Ureter (tissue), 1 donor: ENCODE measurements around the gene SLC7A5. TPM values are rescaled to one million over a fixed set of nuclear protein-coding genes. Genes with fewer than 3 reads are reported as not detected.

ENCODE experiments used
- DNase-seq: peaks from one replicate; pipeline ENCODE4 v3.0.0-alpha.2; 2020; ENCODE audit warnings: low spot score
- total RNA-seq: library from RNA; stranded (reverse); gene quantifications from one replicate; pipeline ENCODE4 v1.2.4, GENCODE V29; 2023
- donor health status: DM: yes; HTN: yes; CAD: no.

SLC7A5 gene
- total RNA-seq, 1 donor from 2014 or later = 91.8 TPM

- no peak for DNase-seq
Observed at GRCh38 chr16:87846705-87847466, 22.4 kb downstream of the SLC7A5 start.

GRCh38 chr16:87845807-87846619 lies 23.3 kb downstream of the SLC7A5 start:
- no peak for DNase-seq

DNA sequence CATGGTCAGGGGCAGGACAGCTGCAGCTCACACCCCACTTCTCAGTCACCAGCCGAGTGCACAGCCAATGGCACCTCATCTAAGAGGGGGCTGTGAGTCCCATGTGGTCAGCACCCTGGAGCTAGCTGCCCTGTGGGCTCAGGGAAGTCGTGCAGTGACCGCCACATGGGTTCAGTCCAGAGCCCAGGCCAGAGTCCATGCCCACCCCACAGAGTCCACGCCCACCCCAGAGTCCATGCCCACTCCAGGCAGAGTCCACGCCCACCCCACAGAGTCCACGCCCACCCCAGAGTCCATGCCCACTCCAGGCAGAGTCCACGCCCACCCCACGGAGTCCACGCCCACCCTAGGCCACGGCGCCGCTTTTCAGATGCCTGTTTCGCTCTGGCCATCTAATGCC lies 24.1 kb downstream of the SLC7A5 start:
- no peak for DNase-seq

- no peak for DNase-seq
Observed at GRCh38 chr16:87844809-87845208, 24.5 kb downstream of the SLC7A5 start.

DNA sequence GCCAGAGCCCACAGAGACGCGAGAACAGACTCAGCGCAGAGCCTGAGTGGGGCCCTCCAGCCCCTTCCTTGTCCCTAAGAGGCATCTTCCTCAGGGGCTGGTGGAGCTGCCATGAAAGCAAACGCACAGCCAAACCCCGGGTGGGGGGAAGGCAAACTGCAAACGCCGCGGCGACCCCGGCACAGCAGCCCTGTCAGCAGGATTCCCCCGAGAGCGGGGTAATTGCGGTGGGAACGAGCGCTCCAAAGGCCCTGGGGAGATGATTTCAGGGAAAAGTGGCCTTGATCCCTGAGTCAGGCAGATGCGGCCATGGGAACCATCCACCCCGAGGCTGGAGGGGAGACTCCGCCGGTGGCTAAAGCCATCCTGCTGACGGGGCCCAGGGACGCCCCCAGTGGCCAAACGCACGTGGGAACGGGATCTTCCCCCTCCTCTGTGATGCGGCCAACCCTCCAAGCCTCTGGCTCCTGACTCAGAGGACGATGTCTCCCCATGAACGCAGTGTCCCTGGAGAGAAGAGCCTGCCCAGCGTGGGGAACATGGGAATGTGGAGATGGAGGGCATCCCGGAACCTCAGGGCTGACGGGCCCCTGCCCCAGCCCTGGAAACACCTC lies 25.1 kb downstream of the SLC7A5 start:
- DNase-seq = no peak

GRCh38 chr16:87843678-87844105 lies 25.6 kb downstream of the SLC7A5 start:
- no peak for DNase-seq

DNA sequence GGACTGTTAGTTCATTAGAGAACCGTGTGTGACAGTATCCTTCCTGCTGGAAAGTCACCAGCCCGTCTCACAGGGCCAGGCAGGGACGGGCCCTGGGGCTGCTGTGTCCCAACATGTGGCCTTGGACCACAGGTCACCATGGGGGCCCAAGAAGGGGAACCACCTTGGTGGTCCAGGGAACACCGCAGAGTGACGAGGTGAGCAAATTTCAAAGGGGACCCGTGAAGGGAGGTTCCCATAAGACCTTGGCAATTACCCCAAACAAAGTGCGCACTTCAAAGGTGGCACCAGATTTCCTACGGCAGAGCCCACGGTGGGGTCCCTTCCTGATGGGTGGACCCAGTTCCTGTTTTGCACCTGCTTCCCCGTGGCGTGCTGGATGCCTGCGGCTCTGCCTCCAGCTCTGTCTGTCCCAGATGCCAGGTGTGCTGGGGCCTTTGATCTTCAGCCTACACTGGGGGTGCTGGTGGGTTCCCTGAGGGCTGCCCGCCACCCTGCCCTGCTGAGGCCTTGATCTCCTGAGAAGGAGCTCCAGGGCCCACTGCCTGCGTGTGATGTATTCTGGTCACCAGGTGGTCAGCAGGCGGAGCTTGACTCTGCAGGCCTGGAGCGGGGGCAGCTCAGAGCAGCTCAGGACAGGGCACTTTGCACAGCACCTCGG lies 27.0 kb downstream of the SLC7A5 start:
- DNase-seq = no peak

- DNase-seq = no peak
Observed at GRCh38 chr16:87841340-87842208, 27.7 kb downstream of the SLC7A5 start.

DNA sequence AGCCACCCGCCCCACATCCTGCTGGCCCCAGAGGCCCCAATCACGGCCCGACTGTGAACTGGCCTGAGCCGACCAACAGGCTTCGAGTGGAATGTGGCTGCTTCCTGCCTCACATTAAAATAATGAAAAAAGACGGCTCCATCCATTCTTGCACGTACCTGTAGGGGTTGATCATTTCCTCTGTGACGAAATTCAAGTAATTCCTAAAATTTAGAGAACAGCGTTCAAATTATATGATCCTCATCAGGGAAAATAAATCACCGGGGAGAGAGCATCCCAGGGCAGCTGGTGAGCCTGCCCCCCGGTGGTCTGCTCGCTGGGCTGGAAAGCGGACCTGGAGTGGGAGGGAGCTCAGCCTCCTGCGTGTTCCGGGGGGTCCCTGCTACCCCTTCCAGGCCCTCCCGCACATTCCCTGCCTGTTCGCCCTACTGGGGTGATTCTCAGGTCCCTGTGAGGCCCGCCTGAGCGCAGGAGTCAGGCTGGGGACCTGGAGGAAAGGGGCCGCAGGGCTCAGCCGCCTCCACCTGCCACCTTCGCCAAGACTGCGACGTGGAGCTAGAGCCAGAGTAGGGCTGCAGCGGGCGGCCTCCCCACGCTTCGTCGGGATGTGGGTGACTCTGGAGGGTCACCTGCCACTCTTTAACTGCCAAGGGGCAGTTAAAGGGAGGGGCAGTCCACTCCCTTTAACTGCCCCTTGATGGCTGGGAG lies 28.9 kb downstream of the SLC7A5 start:
- DNase-seq = no peak

- DNase-seq = no peak
Observed at GRCh38 chr16:87839542-87840270, 29.6 kb downstream of the SLC7A5 start.

DNA sequence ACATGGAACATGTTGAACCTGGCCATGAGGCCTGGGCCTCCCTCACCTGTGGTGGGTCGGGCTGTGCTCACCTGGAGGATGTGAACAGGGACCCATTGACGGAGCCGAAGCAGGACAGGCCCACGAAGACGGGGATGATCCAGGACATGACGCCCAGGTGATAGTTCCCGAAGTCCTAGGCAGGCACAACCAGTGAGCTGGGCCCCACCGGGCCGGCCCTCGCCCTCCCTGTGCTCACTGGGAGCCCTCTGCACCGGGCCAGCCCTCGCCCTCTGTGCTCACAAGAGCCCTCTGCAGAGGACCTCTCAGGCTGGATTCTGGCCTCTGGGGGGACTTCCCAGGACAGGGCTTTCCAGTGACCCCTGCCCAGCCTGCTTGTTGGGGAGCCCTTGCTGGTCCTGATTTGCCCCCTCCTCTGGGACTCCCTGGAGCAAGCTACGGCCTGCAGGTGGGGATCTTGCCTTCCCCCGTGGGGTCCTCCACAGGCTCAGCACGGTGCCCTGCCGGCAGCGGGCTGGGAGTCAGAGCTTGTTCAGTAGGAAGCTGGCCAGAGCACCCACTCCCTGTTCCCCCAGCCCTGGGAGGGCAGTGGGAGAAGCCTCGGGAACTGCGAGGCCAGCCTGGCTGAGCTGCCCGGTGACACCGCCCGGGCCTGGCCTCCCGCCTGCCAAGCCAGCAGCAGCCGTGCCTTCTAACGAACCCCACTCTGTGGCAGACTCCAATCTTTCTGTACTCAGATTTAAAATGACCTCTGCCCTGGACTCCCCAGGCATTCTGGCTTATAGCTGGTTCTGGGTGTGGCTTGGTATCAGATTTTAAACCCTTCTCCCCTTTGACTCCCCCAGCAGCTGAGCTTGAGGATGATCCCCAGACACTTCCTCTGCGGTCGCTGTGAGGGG lies 30.4 kb downstream of the SLC7A5 start:
- no peak for DNase-seq

DNA sequence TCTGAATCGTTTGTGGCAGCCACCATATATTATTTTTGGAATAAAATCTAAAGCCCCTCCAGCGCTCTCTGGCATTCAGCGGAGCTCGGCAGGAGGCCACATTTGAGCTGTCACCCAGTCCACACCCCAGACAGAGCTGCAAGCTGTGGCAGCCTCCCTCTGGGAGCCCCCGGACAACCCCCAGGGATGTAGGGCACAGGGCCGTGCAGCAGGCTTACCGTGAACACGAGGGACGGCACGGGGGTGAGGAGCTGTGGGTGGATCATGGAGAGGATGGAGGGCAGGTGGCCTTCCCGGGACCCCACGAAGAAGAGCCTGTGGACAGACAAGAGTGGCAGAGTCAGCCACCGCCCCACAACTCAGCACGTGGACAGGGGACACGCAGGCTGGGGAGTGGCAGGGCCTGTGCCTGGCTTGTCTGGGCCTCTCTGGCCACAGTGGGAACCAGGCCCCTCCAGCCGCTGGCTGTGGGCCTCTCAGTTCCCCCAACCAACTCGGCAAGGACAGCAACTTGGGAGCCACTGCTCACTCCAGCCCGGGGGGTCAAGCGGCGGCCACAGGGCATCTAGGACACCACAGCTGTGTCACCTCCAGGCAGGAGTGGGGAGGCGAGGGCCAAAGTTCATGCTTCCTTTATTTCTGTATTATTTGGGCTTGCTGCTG lies 31.5 kb downstream of the SLC7A5 start:
- no peak for DNase-seq

GRCh38 chr16:87836844-87837581 lies 32.3 kb downstream of the SLC7A5 start:
- DNase-seq = no peak

- no peak for DNase-seq
Observed at GRCh38 chr16:87836346-87836843, 32.9 kb downstream of the SLC7A5 start.

DNA sequence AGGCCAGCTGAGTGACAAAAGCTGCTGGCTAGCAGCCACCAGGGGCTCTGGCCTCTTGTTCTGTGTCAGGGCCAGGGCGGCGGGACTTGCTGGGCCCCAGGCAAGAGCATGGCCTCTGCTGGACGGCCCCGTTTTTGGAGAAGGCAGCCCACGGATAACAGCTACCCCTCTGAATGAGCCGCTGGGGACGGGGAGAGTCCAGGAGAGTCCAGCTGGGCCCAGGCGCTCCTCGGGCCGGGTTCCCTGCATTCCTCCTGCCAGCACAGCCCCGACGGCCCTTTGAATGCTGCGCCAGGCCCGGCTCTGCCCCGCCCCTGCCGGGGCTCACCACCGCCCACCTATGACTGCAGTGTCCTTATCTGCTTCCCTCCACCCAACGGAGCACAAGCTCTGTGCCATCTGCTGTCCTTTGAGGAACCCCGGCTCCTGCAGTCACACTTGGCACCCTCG lies 33.4 kb downstream of the SLC7A5 start:
- no peak for DNase-seq

DNA sequence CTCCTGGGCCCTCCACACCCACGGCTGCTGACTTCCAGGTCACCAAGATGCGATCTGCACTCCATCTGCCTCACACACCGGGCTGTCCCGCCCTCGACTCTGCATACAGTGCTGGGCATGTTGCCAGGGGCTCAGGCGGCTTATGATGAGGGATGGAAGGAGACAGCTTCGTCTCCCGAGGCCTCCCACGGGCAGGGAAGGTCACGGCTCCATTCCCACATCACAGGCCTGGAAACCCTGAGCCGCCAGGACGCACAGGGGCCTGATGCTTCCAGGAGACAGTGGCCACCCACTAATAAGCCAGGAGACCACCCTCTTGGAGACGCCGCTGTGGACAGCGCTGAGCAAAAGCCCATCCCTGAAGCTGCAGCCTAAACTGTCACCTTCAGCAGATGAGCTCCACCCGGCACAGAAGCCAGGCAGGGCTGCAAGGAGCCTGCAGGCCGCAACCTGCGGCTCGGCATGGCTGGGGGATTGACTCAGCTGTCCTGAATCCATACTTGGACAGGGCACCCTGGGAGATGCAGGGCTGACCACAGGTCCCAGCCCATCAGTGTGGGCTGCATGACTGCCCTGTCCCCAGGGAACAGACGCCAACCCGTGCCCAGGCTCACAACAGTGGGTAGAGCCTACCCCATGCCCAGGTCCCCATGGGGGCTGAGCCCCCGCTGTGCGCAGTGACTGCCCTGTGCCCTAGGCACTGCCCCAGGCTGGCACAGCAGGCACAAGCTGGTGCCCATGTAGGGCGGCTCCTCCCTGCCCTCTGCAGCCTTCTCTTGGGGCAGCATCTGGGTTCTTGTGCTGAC lies 34.4 kb downstream of the SLC7A5 start:
- DNase-seq = no peak
